Skin epidermis (tissue), 12 donors: ENCODE measurements around the gene CLCA2.

Experiments used
- H3K27ac ChIP-seq, 21 experiments: fragments of 200-600 bp; sonication (generic) in 11 of 21; one replicate each; pipeline ENCODE4 v1.5.0; 2020; ENCODE audit warnings: mild to moderate bottlenecking in 3 of 21, inconsistent platforms in 2 of 21, moderate library complexity in 2 of 21
- H3K4me3 ChIP-seq, 7 experiments: fragments of 200-600 bp; sonication (generic) in 2 of 7; one replicate each; pipeline ENCODE4 v1.5.0; 2020; ENCODE audit warnings: inconsistent platforms in 2 of 7, mild to moderate bottlenecking in 2 of 7, moderate library complexity in 1 of 7

The CLCA2 gene

GRCh38 chr1:86502125-86502646, 78.2 kb downstream of the CLCA2 start:
- Histone ChIP-seq H3K4me3 (peak overlapping the region in 6 of 7 experiments; percentile 1 to 38 (median 14)), H3K27ac (peak overlapping the region in 9 of 21 experiments; percentile 8 to 71 (median 54))

GRCh38 chr1:86502721-86503405, 78.9 kb downstream of the CLCA2 start:
- H3K27ac ChIP-seq: peak overlapping the region in 17 of 21 experiments; percentile 22 to 82 (median 67)
- peak overlapping the region in 6 of 7 experiments; percentile 1 to 38 (median 14) for H3K4me3 ChIP-seq

- Histone ChIP-seq H3K27ac (peak overlapping the region in 19 of 21 experiments; percentile 16 to 82 (median 66)), H3K4me3 (no peak overlapping the region)
Measured at GRCh38 chr1:86503406-86504136, 79.6 kb downstream of the CLCA2 start.

GRCh38 chr1:86504137-86504479, 80.1 kb downstream of the CLCA2 start:
- H3K4me3 ChIP-seq: no peak overlapping the region

GRCh38 chr1:86504895-86505563, 81.1 kb downstream of the CLCA2 start:
- H3K4me3 ChIP-seq: no peak overlapping the region
- H3K27ac ChIP-seq: peak overlapping the region in 16 of 21 experiments; percentile 2 to 82 (median 65)

More at GRCh38 chr1:86504137-86504479, 80.1 kb downstream of the CLCA2 start:
- peak overlapping the region in 19 of 21 experiments; percentile 16 to 82 (median 66) for H3K27ac ChIP-seq

- Histone ChIP-seq H3K4me3 (no peak overlapping the region), H3K27ac (peak overlapping the region in 13 of 21 experiments; percentile 2 to 82 (median 64))
Measured at GRCh38 chr1:86505564-86505902, 81.6 kb downstream of the CLCA2 start.
